ENCODE data around the gene POR.

- TF ChIP-seq CTCF (IDR thresholded peaks at IDR 0.05) (no peak), POLR2A (IDR thresholded peaks at IDR 0.05) (no peak), EP300 (IDR thresholded peaks at IDR 0.05) (peak in 1 of 2 donors; percentile 68)
These were observed 62.8 kb downstream of the POR start for GRCh38 chr7:75977743-75978142.
